ENCODE measurements around the gene CCT3.
"Not testable (repeated sequence)": the region's sequence is repeated elsewhere in the genome, so short reads cannot be mapped to it uniquely, and the experiment has no call there.

Gene CCT3

DNA sequence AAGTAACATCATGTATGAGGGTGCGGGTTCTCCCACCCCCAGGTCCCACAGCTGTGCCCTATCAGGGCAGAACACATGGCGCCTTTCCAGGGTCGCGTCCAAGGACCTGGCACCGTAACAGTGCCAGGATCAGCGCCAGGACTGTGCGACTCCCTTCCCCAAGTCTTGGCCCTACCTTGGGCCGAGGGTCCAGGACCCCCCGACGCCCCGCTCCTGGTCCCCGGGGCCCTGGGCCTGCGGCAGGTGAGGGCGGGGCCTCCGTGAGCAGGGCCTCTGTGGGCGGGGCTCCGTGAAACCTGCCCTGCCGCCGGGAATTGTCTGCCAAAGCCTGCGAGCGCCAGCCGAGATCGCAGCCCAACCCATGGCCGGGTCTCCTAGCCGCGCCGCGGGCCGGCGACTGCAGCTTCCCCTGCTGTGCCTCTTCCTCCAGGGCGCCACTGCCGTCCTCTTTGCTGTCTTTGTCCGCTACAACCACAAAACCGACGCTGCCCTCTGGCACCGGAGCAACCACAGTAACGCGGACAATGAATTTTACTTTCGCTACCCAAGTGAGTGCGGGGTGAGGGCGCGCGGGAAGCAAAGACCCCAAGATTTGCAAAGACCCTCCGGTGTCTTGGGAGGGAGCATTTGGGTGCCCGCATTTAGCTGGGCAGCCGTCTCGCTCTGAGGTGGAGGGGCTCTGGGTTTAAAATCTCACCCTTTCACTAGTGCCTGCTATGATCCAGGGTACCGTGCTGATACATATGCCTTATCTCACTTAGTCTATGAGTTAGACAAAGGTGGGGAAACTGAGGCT, 31.0 kb upstream of the CCT3 start, which contains the start of gene RHBG:
RHBG (plus strand) TSS at position 323 of the 796 bp plus-strand sequence; CDS start at position 362, 39 bp downstream.
- no peak for DNase-seq (ENCODE audit: extremely low read depth in 1 of 2, low read depth in 1 of 2)

GRCh38 chr1:156368157-156368658, 30.1 kb upstream of the CCT3 start:
- no peak for DNase-seq (ENCODE audit: extremely low read depth in 1 of 2, low read depth in 1 of 2)

- no peak for DNase-seq (ENCODE audit: extremely low read depth in 1 of 2, low read depth in 1 of 2)
Measured at GRCh38 chr1:156367383-156368156, 29.5 kb upstream of the CCT3 start.

DNA sequence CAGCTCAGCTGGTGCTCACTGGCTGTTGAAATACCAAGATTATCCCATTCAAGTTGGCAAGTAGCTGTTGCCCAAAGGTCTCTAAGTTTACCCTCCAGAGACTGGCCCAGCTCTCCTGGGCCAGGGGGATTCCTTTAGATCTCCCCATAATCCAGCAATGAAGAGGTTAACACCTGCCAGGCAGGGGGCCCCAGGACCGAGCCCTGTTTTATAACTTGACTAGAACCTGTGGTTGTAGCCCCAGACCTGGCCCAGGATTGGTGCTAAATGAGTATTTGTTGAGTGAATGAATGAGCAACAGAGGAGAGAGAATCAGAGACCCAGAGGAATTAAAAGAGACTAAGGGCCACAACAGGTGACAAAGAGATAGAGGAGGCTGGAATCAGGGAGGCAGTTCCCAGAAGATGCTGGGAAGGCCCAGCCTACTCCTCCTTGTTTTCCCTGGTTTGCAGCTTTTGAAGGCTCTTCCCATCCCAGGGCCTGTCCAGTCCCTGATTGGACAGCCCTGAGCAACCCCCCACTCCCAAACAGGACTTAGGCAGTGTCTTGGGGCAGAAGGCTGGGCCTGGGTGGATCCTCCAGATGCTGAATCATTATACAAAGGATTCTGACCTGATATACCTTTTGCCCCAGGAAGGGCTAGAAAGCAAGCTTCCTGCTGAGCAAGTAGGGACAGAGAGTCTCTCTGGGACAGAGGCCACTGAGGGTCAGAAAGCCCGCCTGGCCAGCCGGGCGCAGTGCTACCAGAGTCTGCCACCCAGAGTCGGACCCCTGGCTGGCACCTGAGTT, 28.5 kb upstream of the CCT3 start:
- DNase-seq (ENCODE audit: extremely low read depth in 1 of 2, low read depth in 1 of 2): no peak

DNA sequence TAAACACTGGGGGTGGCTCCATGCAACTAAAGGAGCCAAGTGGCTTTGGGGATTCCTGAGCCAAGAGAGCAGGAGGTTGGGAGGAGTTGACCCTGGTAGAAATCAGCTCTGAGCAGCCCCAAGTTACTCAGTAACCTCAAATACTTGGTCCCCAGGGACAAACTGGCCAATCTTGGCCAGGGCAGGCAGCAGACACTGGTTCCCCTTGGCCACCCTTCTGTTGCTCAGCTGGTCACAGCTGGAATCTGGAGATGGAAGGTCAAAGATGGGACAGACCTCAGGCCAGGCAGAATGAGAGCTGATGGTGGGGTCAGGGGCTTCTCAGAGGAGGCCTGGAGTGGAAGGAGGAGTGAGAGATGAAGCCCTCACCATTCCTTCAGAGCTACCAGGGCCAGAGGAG, 27.7 kb upstream of the CCT3 start:
- DNase-seq (ENCODE audit: extremely low read depth in 1 of 2, low read depth in 1 of 2): no peak

- DNase-seq (ENCODE audit: extremely low read depth in 1 of 2, low read depth in 1 of 2): no peak
Measured at GRCh38 chr1:156360534-156360933, 22.4 kb upstream of the CCT3 start.

- DNase-seq (ENCODE audit: extremely low read depth in 1 of 2, low read depth in 1 of 2): no peak
Measured at GRCh38 chr1:156359973-156360372, 21.9 kb upstream of the CCT3 start.

DNA sequence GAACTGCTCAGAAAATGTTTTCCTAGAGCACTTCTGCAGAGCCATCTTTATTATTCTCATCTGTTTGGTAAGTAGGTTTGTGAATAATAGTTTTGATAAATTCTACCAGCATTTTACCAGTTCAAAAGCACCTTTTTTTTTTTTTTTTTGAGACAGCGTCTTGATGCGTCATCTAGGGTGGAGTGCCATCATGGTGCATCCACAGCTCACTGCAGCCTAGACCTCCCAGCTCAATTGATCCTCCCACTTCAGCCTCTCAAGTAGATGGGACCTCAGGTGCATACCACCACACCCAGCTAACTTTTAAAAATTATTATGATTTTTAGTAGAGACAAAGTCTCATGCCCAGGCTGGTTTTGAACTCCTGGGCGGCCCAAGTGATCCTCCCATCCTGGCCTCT, 21.2 kb upstream of the CCT3 start:
- no peak for DNase-seq (ENCODE audit: extremely low read depth in 1 of 2, low read depth in 1 of 2)

- DNase-seq (ENCODE audit: extremely low read depth in 1 of 2, low read depth in 1 of 2): no peak
Measured at GRCh38 chr1:156358641-156359040, 20.5 kb upstream of the CCT3 start.

DNA sequence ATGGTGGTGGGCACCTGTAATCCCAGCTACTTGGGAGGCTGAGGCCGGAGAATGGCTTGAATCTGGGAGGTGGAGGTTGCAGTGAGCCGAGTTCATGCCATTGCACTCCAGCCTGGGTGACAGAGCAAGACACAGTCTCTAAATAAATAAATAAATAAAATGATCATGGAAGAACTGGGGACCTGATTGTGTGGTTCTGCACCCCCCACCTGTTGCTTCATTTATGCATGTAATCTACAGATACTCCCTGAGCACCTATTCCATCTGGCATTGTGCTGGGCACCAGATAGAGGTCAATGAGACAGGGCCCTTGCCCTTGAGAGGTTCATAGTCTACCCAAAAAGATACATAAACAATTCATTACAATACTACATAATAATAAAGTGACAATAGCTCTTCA, 19.9 kb upstream of the CCT3 start:
- no peak for DNase-seq (ENCODE audit: extremely low read depth in 1 of 2, low read depth in 1 of 2)

DNA sequence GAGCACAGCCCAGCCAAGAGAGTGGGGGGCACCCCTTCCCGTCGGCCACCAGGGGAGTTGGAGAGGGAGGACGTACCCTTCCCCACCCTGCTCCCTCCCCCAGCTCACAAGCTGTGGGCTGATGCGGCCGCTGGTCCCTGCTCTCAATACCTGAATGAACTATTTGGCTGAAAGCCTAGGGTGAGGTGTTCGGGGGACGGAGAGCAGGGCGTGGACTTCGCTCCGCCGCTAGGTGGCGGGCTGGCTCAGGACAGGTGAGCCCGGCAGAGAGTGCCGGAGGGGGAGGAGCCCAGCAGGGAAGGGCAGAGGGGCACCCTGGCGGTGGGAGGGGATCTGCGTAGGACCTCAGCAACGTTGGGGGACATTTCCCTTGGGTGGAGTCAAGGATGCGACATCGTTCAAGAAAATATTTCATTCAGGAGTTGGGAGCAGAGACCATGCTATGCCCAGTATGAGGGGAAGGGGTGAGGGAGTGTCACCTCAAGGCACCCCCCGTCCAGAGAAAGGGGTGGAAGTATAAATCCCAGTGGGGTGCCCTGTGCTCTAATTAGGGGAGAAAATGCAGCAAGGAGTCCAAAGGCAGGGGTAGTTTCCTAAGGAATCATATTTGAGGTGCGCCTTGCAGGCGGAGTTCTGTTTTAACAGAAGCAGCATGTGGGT, 18.9 kb upstream of the CCT3 start:
- peak; percentile 25 to 44 for DNase-seq (ENCODE audit: extremely low read depth in 1 of 2, low read depth in 1 of 2)

DNA sequence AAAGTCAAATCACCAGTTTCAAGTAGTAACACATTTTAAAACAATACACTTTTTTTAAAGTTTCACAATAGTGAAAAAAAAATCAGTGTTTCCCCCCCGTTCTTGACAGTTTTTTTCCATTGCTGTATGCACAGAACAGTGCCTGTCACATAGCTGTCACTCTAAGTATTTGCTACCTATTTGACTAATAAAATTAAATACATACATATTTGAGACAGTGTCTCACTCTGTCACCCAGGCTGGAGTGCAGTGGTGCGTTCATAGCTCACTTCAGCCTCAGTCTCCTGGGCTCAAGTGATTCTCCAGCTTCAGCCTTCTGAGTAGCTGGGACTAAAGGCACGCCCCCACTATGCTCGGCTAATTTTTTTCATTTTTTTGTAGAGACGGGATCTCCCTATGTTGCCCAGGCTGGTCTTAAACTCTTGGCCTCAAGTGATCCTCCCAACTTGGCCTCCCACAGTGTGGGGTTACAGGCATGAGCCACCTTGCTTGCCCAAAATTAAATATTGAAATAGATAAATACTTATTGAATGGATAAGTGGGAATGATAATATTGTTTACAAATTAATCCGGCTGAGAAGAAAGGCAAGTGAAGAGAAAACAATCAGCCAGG, 18.3 kb upstream of the CCT3 start:
- no peak for DNase-seq (ENCODE audit: extremely low read depth in 1 of 2, low read depth in 1 of 2)

DNA sequence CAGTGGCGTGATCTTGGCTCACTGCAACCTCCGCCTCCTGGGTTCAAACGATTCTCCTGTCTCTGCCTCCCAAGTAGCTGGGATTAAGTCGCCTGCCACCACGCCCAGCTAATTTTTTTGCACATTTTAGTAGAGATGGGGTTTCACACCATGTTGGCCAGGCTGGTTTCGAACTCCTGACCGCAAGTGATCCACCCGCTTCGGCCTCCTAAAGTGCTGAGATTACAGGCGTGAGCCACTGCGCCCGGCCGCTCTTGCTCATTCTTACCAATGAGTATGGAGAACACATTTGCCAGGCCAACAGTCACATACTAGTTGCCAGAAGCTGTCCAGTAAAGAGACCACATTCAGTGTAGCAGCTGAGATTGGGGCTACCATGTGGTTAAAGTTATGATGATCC, 14.4 kb upstream of the CCT3 start:
- DNase-seq (ENCODE audit: extremely low read depth in 1 of 2, low read depth in 1 of 2): not testable (repeated sequence)

DNA sequence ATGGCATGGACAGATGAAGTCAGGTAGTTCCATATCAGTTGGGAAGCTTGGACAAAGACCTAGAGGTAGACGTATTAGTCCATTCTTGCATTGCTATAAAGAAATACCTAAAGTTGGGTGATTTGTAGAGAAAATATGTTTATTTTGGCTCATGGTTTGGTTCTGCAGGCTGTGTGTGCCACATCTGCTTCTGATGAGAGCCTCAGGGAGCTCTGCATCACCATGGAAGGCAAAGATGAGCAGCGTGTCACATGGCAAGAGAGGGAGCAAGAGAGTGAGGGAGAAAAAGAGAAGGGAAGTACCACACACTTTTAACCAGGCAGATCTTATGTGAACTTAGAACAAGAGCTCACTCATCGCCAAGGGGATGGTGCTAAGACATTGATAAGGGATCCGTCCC, 9.2 kb upstream of the CCT3 start:
- DNase-seq (ENCODE audit: extremely low read depth in 1 of 2, low read depth in 1 of 2): no peak

DNA sequence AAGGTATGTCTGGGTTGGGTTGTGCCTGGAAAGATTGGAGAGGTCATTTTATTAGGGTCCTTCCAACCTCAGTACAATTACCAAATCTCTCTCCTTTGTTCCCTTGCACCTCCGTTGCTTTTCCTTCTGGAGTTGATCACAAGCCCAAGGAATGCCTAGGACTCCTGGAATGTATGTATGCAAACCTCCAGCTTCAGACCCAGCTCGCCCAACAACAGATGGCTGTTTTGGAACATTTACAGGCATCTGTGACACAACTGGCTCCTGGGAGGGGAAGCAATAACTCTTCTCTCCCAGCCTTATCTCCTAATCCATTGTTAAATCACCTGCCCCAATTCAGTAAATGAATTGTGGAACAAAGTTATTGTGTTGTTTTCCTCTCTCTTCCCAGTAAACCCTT, 8.5 kb upstream of the CCT3 start:
- no peak for DNase-seq (ENCODE audit: extremely low read depth in 1 of 2, low read depth in 1 of 2)

- not testable (repeated sequence) for DNase-seq (ENCODE audit: extremely low read depth in 1 of 2, low read depth in 1 of 2)
Measured at GRCh38 chr1:156346035-156346434, 7.9 kb upstream of the CCT3 start.

DNA sequence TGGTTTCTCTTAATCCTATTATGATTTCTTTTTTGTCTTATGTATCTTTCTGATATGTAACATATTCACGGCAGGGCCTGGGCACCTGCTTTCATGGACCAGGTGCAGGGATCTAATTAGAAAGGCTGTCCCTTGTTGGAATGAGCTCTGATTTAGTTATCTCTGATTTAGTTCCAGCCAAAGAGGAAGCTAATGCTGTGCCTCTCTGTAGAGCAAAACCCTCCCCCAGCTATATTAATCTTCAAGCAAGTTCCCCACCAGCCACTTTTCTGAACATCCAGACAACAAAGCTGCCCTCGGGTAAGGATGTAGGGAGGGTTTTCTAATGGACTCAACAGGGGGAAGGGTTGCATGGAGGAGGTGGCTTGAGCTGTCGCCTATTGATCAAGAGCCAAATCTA, 6.3 kb upstream of the CCT3 start:
- DNase-seq (ENCODE audit: extremely low read depth in 1 of 2, low read depth in 1 of 2): no peak

- DNase-seq (ENCODE audit: extremely low read depth in 1 of 2, low read depth in 1 of 2): no peak
Measured at GRCh38 chr1:156342166-156342955, 4.3 kb upstream of the CCT3 start.

DNA sequence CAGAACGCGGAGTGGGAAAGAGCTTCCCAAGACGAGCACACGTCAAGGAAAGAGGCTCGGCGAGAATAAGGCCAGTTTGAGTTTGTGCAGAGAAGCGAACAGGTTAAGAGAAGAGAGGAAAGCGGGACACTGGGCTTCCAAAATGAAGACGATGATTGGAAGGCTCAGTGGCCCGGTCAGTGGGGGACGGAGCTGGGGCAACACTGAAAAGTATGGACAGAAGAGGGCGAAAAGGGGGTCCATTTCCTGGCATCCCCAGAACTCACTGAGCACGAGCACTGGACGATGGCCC, 258 bp downstream of the CCT3 start:
- peak in 1 of 2 donors; percentile 1 for DNase-seq (ENCODE audit: extremely low read depth in 1 of 2, low read depth in 1 of 2)
